RWPE1 (cell line): ENCODE data around the gene VMAC.

ENCODE experiments used
- CTCF ChIA-PET: fragments of 350-600 bp; sonication (Branson Sonifier 250); formaldehyde crosslinking; extraction: SDS; loops from one replicate; lab custom pipeline; 2021; lab: Yijun Ruan, JAX
- POLR2A ChIA-PET: fragments of 400-600 bp; formaldehyde crosslinking; extraction: SDS; loops from one replicate; lab custom pipeline; 2020; ENCODE audit warnings: antibody characterized with exemption; ENCODE audit not compliant: low non-redundant PET; lab: Yijun Ruan, JAX
- DNase-seq: peaks from one replicate; pipeline ENCODE4 v3.0.0; 2012; ENCODE audit warnings: low spot score
- H3K27ac ChIP-seq: fragments of 450-650 bp; 2 replicates; pipeline ENCODE4 v1.5.1; 2017
- CTCF ChIP-seq: fragments of 450-650 bp; conservative IDR thresholded peaks from 2 replicates; pipeline ENCODE4 v1.5.1; 2017; ENCODE audit warnings: low read depth, mild to moderate bottlenecking

VMAC gene

GRCh38 chr19:5913739-5914357 lies 9.2 kb downstream of the VMAC start, which contains the start of gene CAPS:
TSS of gene CAPS (plus strand) at chr19:5914254. CDS start at chr19:5914407, 153 bp downstream.
- TF ChIP-seq CTCF, result no peak
- CTCF ChIA-PET, result interaction anchor here (0.7 to 1.1 kb wide), 3 partner anchors 35 to 110 kb away, joined by 3 to 7 read pairs (median 4); no protein-coding TSS in a partner anchor
- peak within 1 kb of the TSS; percentile 84 for H3K27ac ChIP-seq
- POLR2A ChIA-PET, result interaction anchor here (0.7 to 1.1 kb wide), 2 partner anchors 10 to 85 kb away, joined by 4 to 5 read pairs; no protein-coding TSS in a partner anchor
- DNase-seq, result peak; percentile 74

- DNase-seq, result no peak
- CTCF ChIA-PET, result interaction anchor here (0.9 to 1.1 kb wide), 2 partner anchors 53 to 110 kb away, joined by 3 to 4 read pairs; no protein-coding TSS in a partner anchor
- no peak for TF ChIP-seq CTCF
- POLR2A ChIA-PET, result interaction anchor here (0.7 to 1.1 kb wide), 2 partner anchors 10 to 85 kb away, joined by 4 to 5 read pairs; no protein-coding TSS in a partner anchor
- H3K27ac ChIP-seq, result peak overlapping the region; percentile 84
Measured at GRCh38 chr19:5914358-5914774, 9.7 kb downstream of the VMAC start.

GRCh38 chr19:5914946-5915781 lies 10.5 kb downstream of the VMAC start:
- ChIA-PET CTCF (no interaction called here), POLR2A (no interaction called here)
- DNase-seq, result no peak
- TF ChIP-seq CTCF, result no peak
- peak overlapping the region; percentile 84 for H3K27ac ChIP-seq

GRCh38 chr19:5915782-5916165 lies 11.1 kb downstream of the VMAC start:
- TF ChIP-seq CTCF, result no peak
- CTCF ChIA-PET, result no interaction called here
- no peak for DNase-seq
- POLR2A ChIA-PET, result no interaction called here
- peak overlapping the region; percentile 84 for H3K27ac ChIP-seq

- ChIA-PET CTCF (no interaction called here), POLR2A (no interaction called here)
- TF ChIP-seq CTCF, result no peak
Measured at GRCh38 chr19:5916181-5916708, 11.6 kb downstream of the VMAC start.

More at GRCh38 chr19:5916181-5916708, 11.6 kb downstream of the VMAC start:
- no peak for DNase-seq
- peak overlapping the region; percentile 84 for H3K27ac ChIP-seq
